HL-60 (cell line): Measurements from ENCODE around the gene FMR1.

ENCODE experiments used
- DNase-seq, 2 experiments: peaks; one replicate each; pipeline ENCODE4 v3.0.0-alpha.2; 2010 to 2020; ENCODE audit warnings: low read depth in 1 of 2, low spot score in 1 of 2
- H3K27ac ChIP-seq: fragments of 250-450 bp; sonication (Bioruptor Pico); replicated peaks from 2 replicates; pipeline ENCODE4 v1.5.1; 2020; ENCODE audit warnings: mild to moderate bottlenecking, moderate library complexity
- H3K27me3 ChIP-seq: fragments of 250-450 bp; sonication (Bioruptor Pico); 2 replicates; pipeline ENCODE4 v1.5.1; 2021; ENCODE audit warnings: mild to moderate bottlenecking, moderate library complexity; ENCODE audit not compliant: insufficient read depth, poor library complexity, severe bottlenecking
- H3K4me3 ChIP-seq: replicated peaks from 2 replicates; pipeline ENCODE4 v1.5.1; 2011; ENCODE audit warnings: mild to moderate bottlenecking, control low read depth, low read length; ENCODE audit not compliant: insufficient read depth
- CTCF ChIP-seq: IDR thresholded peaks from one replicate; pipeline ENCODE4 v1.5.1; 2011; ENCODE audit warnings: low read length, control low read depth, inconsistent platforms; ENCODE audit not compliant: insufficient read depth
- GABPA ChIP-seq: IDR thresholded peaks from 2 replicates; pipeline ENCODE4 v1.6.1; 2012; ENCODE audit warnings: low read depth
- POLR2AphosphoS5 ChIP-seq: IDR thresholded peaks from 2 replicates; pipeline ENCODE4 v1.6.1; 2012; ENCODE audit warnings: low read depth
- REST ChIP-seq: IDR thresholded peaks from 2 replicates; pipeline ENCODE4 v1.6.1; 2012; ENCODE audit warnings: low read depth; ENCODE audit not compliant: insufficient replicate concordance
- SPI1 ChIP-seq: IDR thresholded peaks from 2 replicates; pipeline ENCODE4 v1.6.1; 2012; ENCODE audit warnings: low read depth, mild to moderate bottlenecking, borderline replicate concordance

The FMR1 gene

GRCh38 chrX:147933815-147934214 lies 22.1 kb downstream of the FMR1 start:
- Histone ChIP-seq H3K27me3 (no peaks in the 10 kb centered on the region), H3K4me3 (no peak overlapping the region), H3K27ac (no peak overlapping the region)
- DNase-seq = no peak
- no peak for TF ChIP-seq CTCF

GRCh38 chrX:147935156-147935758 lies 23.5 kb downstream of the FMR1 start:
- Histone ChIP-seq H3K4me3 (no peak overlapping the region), H3K27me3 (no peaks in the 10 kb centered on the region), H3K27ac (no peak overlapping the region)
- no peak for DNase-seq
- TF ChIP-seq REST = no peak

- DNase-seq = no peak
- TF ChIP-seq REST (no peak), SPI1 (no peak), CTCF (no peak), GABPA (no peak), POLR2AphosphoS5 (no peak)
- H3K27me3 ChIP-seq = no peaks in the 10 kb centered on the region
- no peak overlapping the region for H3K27ac ChIP-seq
- H3K4me3 ChIP-seq = no peak overlapping the region
Observed at GRCh38 chrX:147945286-147945685, 33.6 kb downstream of the FMR1 start.

GRCh38 chrX:147948531-147948930 lies 36.8 kb downstream of the FMR1 start:
- TF ChIP-seq REST = no peak
- TF ChIP-seq CTCF = no peak
- no peaks in the 10 kb centered on the region for H3K27me3 ChIP-seq
- H3K4me3 ChIP-seq = no peak overlapping the region
- no peak for DNase-seq
- H3K27ac ChIP-seq = no peak overlapping the region
